ENCODE results near the gene ARFGAP1. TPM values are rescaled to one million over a fixed set of nuclear protein-coding genes. Genes with fewer than 3 reads are reported as not detected.
A peak's percentile ranks its signal among the peaks of the same experiment; 100 is the strongest.

ARFGAP1 gene
- total RNA-seq, 3 donors from 2014 or later = 76.5 to 85.8 (median 82.4) TPM

DNA sequence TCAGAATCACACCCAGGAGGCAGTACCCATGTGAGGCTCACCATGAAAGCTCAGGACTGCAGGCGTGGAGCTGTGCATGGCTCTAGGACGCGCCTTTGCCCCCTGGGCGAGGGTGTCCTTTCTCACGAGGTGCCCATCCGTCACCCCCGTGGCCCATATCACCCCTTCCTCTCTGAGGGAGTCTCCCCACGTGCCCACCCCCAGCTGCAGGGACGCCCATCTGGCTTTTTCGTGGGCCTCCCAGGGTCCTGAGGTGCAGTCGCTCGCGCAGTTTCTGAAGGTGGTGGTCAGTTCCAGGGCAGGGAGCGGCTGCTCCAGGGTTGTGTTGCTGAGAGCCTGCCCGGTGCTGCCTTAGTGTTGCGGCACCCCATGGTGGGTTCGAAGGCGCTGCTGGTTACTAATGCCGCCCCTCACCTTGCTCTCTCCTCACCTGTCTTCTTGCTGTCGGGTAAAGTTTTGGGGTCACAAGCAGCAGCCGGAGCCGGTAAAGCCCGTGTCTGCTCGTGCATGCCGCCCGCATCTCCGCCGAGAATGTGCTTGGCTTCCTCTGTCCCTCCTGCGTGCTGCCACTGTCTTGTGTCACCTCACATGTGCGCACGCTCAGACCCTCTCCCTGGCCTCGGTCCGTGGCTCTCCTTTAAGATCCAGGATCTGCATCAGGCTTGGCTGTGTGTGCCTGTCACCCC is 10.9 kb downstream of the ARFGAP1 start:
- ATAC-seq (no peak), DNase-seq (no peak)
- Histone ChIP-seq H3K4me3 (no peak overlapping the region), H3K9me3 (no peaks in the 10 kb centered on the region), H3K36me3 (ENCODE audit: low read depth) (no peaks in the 10 kb centered on the region), H3K4me1 (ENCODE audit: low read depth) (no peaks in the 10 kb centered on the region)
- intact Hi-C loops (cut with DNase I, micrococcal nuclease) = no loop called here
- no peak for TF ChIP-seq CTCF (IDR thresholded peaks at IDR 0.05)

DNA sequence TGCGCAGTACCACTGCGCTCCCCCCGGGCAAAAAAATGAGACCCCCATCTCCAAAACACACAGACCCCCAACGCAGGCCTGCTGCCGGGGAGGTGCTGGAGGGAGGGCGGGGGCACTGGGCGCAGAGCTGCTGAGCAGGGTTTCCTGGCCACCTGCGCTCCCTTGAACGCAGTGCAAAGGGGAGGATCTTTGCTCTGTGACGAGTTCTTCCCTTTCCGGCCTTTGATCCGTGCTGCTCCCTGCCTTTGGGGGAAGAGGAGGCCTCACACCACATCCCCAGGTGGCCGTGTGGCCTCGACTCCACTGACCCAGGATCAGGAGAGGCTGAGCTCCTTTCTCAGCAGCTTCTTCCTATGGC is 11.4 kb downstream of the ARFGAP1 start:
- TF ChIP-seq CTCF (IDR thresholded peaks at IDR 0.05) = no peak
- Histone ChIP-seq H3K9me3 (no peaks in the 10 kb centered on the region), H3K36me3 (ENCODE audit: low read depth) (no peaks in the 10 kb centered on the region), H3K4me1 (ENCODE audit: low read depth) (no peaks in the 10 kb centered on the region), H3K4me3 (no peak overlapping the region)
- no peak for DNase-seq
- peak; percentile 42 for ATAC-seq
- intact Hi-C loops (cut with DNase I, micrococcal nuclease) = no loop called here

- DNase-seq = peak in 1 of 3 donors; percentile 47
- intact Hi-C loops (cut with DNase I, micrococcal nuclease) = no loop called here
- H3K4me3 ChIP-seq = no peak overlapping the region
- ATAC-seq = peak; percentile 2
- H3K36me3 ChIP-seq (ENCODE audit: low read depth) = no peaks in the 10 kb centered on the region
- TF ChIP-seq CTCF (IDR thresholded peaks at IDR 0.05) = no peak
- no peaks in the 10 kb centered on the region for H3K4me1 ChIP-seq (ENCODE audit: low read depth)
- no peaks in the 10 kb centered on the region for H3K9me3 ChIP-seq
Observed at GRCh38 chr20:63284544-63284949, 11.9 kb downstream of the ARFGAP1 start.

DNA sequence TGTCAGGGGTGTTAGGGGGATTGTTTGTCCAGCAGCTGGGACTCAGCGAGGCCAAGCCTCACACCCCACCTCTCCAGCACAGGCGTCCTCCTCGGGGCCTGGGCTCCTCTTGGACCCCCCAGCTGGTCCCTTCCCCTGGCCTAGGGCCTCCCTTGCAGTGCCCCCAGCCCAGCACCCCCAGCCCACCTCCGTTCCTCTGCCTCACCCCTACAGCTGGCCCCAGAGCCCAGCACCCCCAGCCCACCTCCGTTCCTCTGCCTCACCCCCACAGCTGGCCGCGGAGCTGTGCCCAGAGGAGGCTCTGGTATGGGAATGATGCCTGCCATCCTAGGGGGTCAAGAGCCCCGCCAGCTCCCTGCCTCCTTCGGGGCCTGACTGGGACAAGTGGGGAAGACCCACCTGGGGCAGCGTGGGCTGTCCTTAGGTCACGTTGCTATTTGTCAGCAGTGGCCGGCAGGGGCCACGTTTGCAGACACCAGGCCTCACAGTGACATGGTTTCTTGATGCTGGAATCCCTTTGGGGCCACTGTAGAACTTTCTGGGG is 12.4 kb downstream of the ARFGAP1 start:
- Histone ChIP-seq H3K9me3 (no peaks in the 10 kb centered on the region), H3K4me1 (ENCODE audit: low read depth) (no peaks in the 10 kb centered on the region), H3K4me3 (no peak overlapping the region), H3K36me3 (ENCODE audit: low read depth) (no peaks in the 10 kb centered on the region)
- TF ChIP-seq CTCF (IDR thresholded peaks at IDR 0.05) = no peak
- DNase-seq (no peak), ATAC-seq (no peak)
- intact Hi-C loops (cut with DNase I, micrococcal nuclease) = no loop called here

GRCh38 chr20:63285636-63286615 is 13.3 kb downstream of the ARFGAP1 start:
- intact Hi-C loops (cut with DNase I, micrococcal nuclease) = no loop called here
- DNase-seq (no peak), ATAC-seq (no peak)
- Histone ChIP-seq H3K9me3 (no peaks in the 10 kb centered on the region), H3K4me1 (ENCODE audit: low read depth) (no peaks in the 10 kb centered on the region), H3K4me3 (no peak overlapping the region), H3K36me3 (ENCODE audit: low read depth) (no peaks in the 10 kb centered on the region)
- TF ChIP-seq CTCF (IDR thresholded peaks at IDR 0.05) = no peak
